Natural killer cell (primary cell): ENCODE results near the gene ADGRD1. TPM values are rescaled to one million over a fixed set of nuclear protein-coding genes. Genes with fewer than 3 reads are reported as not detected.

ENCODE experiments used
- ATAC-seq, 3 donors: fragments of 150-1000 bp in 2 of 3; fragments of 200-7000 bp in 1 of 3; cut with Tn5 transposase; 1 replicate in 1 of 3; 2 replicates in 2 of 3; pipeline ENCODE4 v1.10.0; 2021; ENCODE audit warnings: mild to moderate bottlenecking in 2 of 3, moderate library complexity in 2 of 3
- DNase-seq, 2 donors: peaks; one replicate each; pipeline versions ENCODE4 v3.0.0 to v3.0.0-alpha.2; 2013 to 2021; ENCODE audit warnings: mixed read lengths in 1 of 2
- H3K27ac ChIP-seq: one replicate; pipeline ENCODE4 v1.5.1; 2013; ENCODE audit warnings: mild to moderate bottlenecking, low read length
- H3K27me3 ChIP-seq: one replicate; pipeline ENCODE4 v1.6.1; 2013; ENCODE audit warnings: low read length; ENCODE audit not compliant: control insufficient read depth, insufficient read depth
- H3K36me3 ChIP-seq: one replicate; pipeline ENCODE4 v1.6.1; 2013; ENCODE audit warnings: low read length; ENCODE audit not compliant: control insufficient read depth, insufficient read depth
- H3K4me1 ChIP-seq: one replicate; pipeline ENCODE4 v1.6.1; 2013; ENCODE audit warnings: low read length; ENCODE audit not compliant: control insufficient read depth, insufficient read depth
- H3K4me3 ChIP-seq: one replicate; pipeline ENCODE4 v1.5.1; 2013; ENCODE audit warnings: low read length
- H3K9me3 ChIP-seq: one replicate; pipeline ENCODE4 v1.6.1; 2013; ENCODE audit warnings: low read length; ENCODE audit not compliant: control insufficient read depth, insufficient read depth
- H3K27ac Mint-ChIP-seq, 2 donors: one replicate each; pipeline ENCODE4 v1.8.0; 2022; ENCODE audit warnings: mild to moderate bottlenecking in 2 of 2, mixed read lengths in 2 of 2, moderate library complexity in 1 of 2
- H3K27me3 Mint-ChIP-seq, 2 donors: one replicate each; pipeline ENCODE4 v1.8.0; 2022; ENCODE audit warnings: low read depth in 2 of 2, mixed read lengths in 2 of 2
- H3K36me3 Mint-ChIP-seq: one replicate; pipeline ENCODE4 v1.8.0; 2022; ENCODE audit warnings: mixed read lengths
- H3K4me1 Mint-ChIP-seq, 2 donors: one replicate each; pipeline ENCODE4 v1.8.0; 2022; ENCODE audit warnings: mixed read lengths in 2 of 2
- H3K4me3 Mint-ChIP-seq: one replicate; pipeline ENCODE4 v1.8.0; 2022; ENCODE audit warnings: mild to moderate bottlenecking, moderate library complexity, mixed read lengths
- H3K9me3 Mint-ChIP-seq, 2 donors: one replicate each; pipeline ENCODE4 v1.8.0; 2022; ENCODE audit warnings: mixed read lengths in 2 of 2
- CTCF ChIP-seq: fragments of 200-600 bp; IDR thresholded peaks from one replicate; pipeline ENCODE4 v1.8.0; 2022; ENCODE audit warnings: antibody characterized with exemption
- WGBS: methylation state at CpG from one replicate; pipeline ENCODE4 v1.1.7; 2013; ENCODE audit warnings: missing lambda C conversion rate; ENCODE audit not compliant: insufficient coverage; 5-methylcytosine and 5-hydroxymethylcytosine counted together
- intact Hi-C: fragments of 100-400 bp; cut with micrococcal nuclease; formaldehyde crosslinking; loops from one replicate; pipeline ENCODE4 v1.14.2; 2022
- total RNA-seq, 4 donors: library from RNA; stranded (reverse); fragments of 120-200 nt in 1 of 4; gene quantifications; one replicate each; pipeline versions ENCODE4 v1.2.3 to v1.2.4, GENCODE V29; 2013 to 2022

ADGRD1 gene
- total RNA-seq, 3 donors from 2014 or later (not counting 1 experiment from before 2014, with no cell fraction given): 0.50 to 3.9 (median 1.4) TPM

- 81% methylated on average over 3 of the region's 4 CpGs for WGBS
- TF ChIP-seq CTCF: no peak
- Mint-ChIP-seq H3K27me3 (peaks cover 29 to 45% of the 10 kb centered on the region in 2 donors), H3K4me3 (no peak overlapping the region), H3K4me1 (no peaks in the 10 kb centered on the region), H3K9me3 (no peaks in the 10 kb centered on the region), H3K27ac (no peak overlapping the region), H3K36me3 (no peaks in the 10 kb centered on the region)
- DNase-seq (no peak), ATAC-seq (no peak)
- no peaks in the 10 kb centered on the region for H3K27me3 ChIP-seq
- no peaks in the 10 kb centered on the region for H3K4me1 ChIP-seq
- no peak overlapping the region for H3K4me3 ChIP-seq
- no peaks in the 10 kb centered on the region for H3K36me3 ChIP-seq
- no peaks in the 10 kb centered on the region for H3K9me3 ChIP-seq
- intact Hi-C loops: no loop called here
- no peak overlapping the region for H3K27ac ChIP-seq
These were observed 31.2 kb upstream of the ADGRD1 start for GRCh38 chr12:130922511-130922953.

- Mint-ChIP-seq H3K4me1 (no peaks in the 10 kb centered on the region), H3K27ac (no peak overlapping the region), H3K36me3 (no peaks in the 10 kb centered on the region), H3K27me3 (peaks cover 29 to 30% of the 10 kb centered on the region in 2 donors), H3K4me3 (no peak overlapping the region), H3K9me3 (no peaks in the 10 kb centered on the region)
- Histone ChIP-seq H3K27ac (no peak overlapping the region), H3K9me3 (no peaks in the 10 kb centered on the region), H3K4me1 (no peaks in the 10 kb centered on the region), H3K4me3 (no peak overlapping the region), H3K36me3 (no peaks in the 10 kb centered on the region), H3K27me3 (no peaks in the 10 kb centered on the region)
- intact Hi-C loops: no loop called here
- DNase-seq (no peak), ATAC-seq (no peak)
- WGBS: 72% methylated on average over 23 of the region's 23 CpGs
- TF ChIP-seq CTCF: no peak
These were observed 28.6 kb upstream of the ADGRD1 start for GRCh38 chr12:130924966-130925665.

- intact Hi-C loops: no loop called here
- Mint-ChIP-seq H3K27ac (no peak overlapping the region), H3K4me3 (no peak overlapping the region), H3K9me3 (no peaks in the 10 kb centered on the region), H3K36me3 (no peaks in the 10 kb centered on the region), H3K27me3 (peaks cover 25% of the 10 kb centered on the region in 2 donors), H3K4me1 (no peaks in the 10 kb centered on the region)
- ATAC-seq: no peak
- 65% methylated on average over 7 of the region's 7 CpGs for WGBS
- DNase-seq: no peak
- Histone ChIP-seq H3K4me1 (no peaks in the 10 kb centered on the region), H3K4me3 (no peak overlapping the region), H3K9me3 (no peaks in the 10 kb centered on the region), H3K36me3 (no peaks in the 10 kb centered on the region), H3K27ac (no peak overlapping the region), H3K27me3 (no peaks in the 10 kb centered on the region)
- no peak for TF ChIP-seq CTCF
These were observed 28.1 kb upstream of the ADGRD1 start for GRCh38 chr12:130925666-130926015.

- H3K4me1 ChIP-seq: no peaks in the 10 kb centered on the region
- WGBS: 65% methylated on average over 7 of the region's 8 CpGs
- H3K36me3 Mint-ChIP-seq: no peaks in the 10 kb centered on the region
These were observed 24.3 kb upstream of the ADGRD1 start for GRCh38 chr12:130929363-130929762.

More at GRCh38 chr12:130929363-130929762, 24.3 kb upstream of the ADGRD1 start:
- DNase-seq (no peak), ATAC-seq (no peak)
- Mint-ChIP-seq H3K4me1 (no peaks in the 10 kb centered on the region), H3K9me3 (no peaks in the 10 kb centered on the region), H3K27me3 (peaks cover 18 to 21% of the 10 kb centered on the region in 2 donors), H3K27ac (no peak overlapping the region), H3K4me3 (no peak overlapping the region)
- H3K4me3 ChIP-seq: no peak overlapping the region
- no peaks in the 10 kb centered on the region for H3K36me3 ChIP-seq
- H3K27me3 ChIP-seq: no peaks in the 10 kb centered on the region
- TF ChIP-seq CTCF: no peak
- no peak overlapping the region for H3K27ac ChIP-seq
- H3K9me3 ChIP-seq: no peaks in the 10 kb centered on the region
- intact Hi-C loops: no loop called here
